ENCODE data around the gene NFATC3.
"Not testable (repeated sequence)": the region's sequence is repeated elsewhere in the genome, so short reads cannot be mapped to it uniquely, and the experiment has no call there.

The NFATC3 gene

GRCh38 chr16:68128577-68129305 lies 43.6 kb downstream of the NFATC3 start:
- no peak for DNase-seq

DNA sequence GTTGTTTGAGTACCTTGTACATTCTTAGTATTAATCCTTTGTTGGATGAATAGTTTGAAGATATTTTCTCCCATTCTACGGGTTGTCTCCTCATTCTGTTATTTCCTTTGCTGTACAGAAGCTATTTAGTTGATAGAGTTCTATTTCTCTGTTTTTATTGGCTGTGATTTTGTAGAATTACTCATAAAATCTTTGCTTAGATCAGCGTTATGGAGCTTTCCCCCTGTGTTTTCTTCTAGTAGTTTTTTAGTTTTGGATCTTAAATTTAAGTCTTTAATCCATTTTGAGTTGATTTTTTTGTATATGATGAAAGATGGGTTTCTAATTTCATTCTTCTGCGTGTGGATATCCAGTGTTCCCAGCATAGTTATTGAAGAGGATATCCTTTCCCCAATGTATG lies 45.4 kb downstream of the NFATC3 start:
- DNase-seq: no peak

GRCh38 chr16:68131813-68132706 lies 46.9 kb downstream of the NFATC3 start:
- DNase-seq: no peak

- not testable (repeated sequence) for DNase-seq
Observed at GRCh38 chr16:68133000-68133399, 47.8 kb downstream of the NFATC3 start.

DNA sequence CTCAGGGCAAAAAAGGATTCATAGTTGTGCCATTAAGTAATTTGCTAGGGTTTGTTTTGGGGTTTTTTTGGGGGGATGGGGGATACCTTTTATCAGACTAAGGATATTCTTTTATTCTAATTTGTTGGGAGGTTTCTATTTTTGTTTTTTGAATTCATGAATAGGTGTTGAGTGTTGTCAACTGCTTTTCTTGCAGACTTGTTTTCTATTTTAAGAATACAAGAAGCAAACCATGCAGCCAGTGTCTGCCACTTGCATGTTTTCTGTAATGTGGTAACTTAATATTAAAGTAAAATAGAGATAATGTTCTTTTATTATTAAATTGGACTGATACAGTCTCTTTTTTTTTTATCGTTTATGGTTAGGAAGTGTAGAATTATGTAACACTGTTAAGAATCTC lies 49.5 kb downstream of the NFATC3 start:
- no peak for DNase-seq

DNA sequence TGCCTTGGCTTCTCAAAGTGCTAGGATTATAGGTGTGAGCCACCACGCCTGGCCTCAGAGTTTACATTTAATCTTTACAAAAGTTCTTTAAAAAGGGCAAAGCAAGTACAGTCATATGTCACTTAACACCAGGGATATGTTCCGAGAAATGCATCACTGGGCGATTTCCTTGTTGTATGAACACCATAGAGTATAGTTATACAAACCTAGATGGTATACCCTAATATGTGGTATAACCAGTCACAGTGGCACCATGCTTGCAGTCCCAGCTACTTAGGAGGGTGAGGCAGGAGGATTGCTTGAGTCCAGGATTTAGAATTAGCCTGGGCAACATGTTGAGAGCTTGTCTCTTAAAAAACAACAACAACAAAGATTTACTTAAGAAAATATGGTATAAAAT lies 51.3 kb downstream of the NFATC3 start:
- DNase-seq: no peak

DNA sequence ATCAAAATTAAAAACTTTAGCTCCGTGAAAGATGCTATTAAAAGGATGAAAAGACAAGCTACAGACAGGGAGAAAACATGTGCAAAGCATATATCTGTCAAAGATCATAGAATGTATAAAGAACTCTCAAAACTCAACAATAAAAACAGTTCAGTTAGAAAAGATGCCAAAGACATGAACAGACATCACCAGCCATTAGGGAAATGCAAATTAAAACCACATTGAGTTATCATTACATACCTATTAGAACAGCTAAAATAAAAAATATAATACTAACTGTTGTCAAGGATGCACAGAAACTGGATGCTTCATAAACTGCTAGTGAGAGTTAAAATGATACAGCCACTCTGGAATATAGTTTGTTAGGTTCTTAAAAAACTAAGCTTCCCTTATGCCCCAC lies 58.8 kb downstream of the NFATC3 start:
- no peak for DNase-seq

GRCh38 chr16:68146585-68146984 lies 61.4 kb downstream of the NFATC3 start:
- no peak for DNase-seq

DNA sequence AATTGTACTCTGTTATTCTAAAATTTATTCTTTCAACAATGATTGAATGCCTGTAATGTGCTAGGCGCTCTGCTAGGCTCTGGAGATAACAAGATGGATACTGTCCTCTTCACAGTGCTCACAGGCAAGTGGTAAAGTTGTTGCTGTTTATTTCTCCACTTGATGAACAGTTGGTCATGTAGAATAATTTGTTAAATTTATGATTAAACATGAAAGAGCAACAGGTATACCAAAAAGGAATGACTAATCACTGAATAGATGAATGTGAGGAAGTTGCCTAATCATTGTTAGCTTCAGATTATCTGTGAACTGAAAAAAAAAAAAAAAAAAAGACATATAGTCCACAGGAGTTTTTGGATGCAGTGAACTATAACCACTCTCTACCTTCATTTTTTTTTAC lies 62.3 kb downstream of the NFATC3 start:
- DNase-seq: no peak

- no peak for DNase-seq
Observed at GRCh38 chr16:68149596-68149995, 64.4 kb downstream of the NFATC3 start.

DNA sequence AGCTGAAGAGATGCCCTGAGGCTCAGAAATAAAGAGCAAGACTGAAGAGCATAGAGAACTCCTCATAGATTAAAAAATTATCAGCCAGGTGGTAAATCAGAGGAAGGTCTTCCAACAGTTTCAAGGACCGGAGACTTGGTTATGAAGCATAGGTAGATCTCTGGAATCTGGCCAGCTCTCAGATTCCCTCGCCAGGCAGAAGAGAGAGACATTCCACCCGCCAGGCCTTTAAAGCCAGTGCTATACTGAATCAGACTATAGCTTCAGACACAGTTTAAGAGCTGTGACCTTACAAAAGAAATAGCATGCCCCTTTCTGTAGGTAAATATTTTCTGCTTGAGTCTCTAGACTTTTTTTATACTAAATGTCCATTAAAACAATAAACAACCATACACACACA lies 70.3 kb downstream of the NFATC3 start:
- no peak for DNase-seq

GRCh38 chr16:68162413-68162812 lies 77.2 kb downstream of the NFATC3 start:
- no peak for DNase-seq

- DNase-seq: not testable (repeated sequence)
Observed at GRCh38 chr16:68163275-68163674, 78.1 kb downstream of the NFATC3 start.

GRCh38 chr16:68166264-68166663 lies 81.1 kb downstream of the NFATC3 start:
- no peak for DNase-seq

DNA sequence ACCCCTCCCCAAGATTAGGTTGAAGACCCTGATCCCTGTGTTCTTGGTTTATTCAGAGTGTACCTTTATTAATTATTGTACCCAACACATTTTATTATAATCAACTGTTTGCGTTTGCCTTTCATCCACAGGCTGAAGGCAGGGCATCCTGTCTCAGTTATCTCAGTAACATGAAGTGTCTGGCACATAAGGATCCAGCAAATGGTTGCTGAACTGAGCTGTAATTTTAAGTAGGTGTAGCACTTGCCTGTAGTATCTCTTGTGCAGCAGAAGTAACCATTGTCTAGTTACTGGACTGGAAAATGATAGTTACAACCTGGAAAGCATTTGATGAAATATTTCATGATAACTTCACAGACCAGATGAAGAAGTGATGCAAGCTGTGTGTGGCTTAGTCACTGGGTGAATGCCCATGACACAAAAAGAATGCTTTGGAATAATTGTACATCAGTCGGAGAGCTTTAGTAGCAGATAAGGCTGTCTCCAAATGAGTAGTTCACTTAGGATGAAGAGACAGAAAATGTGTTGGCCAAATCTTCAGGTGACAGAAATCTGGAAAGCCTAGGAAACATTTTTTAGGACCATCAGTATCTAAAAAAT lies 94.1 kb downstream of the NFATC3 start:
- DNase-seq: no peak

DNA sequence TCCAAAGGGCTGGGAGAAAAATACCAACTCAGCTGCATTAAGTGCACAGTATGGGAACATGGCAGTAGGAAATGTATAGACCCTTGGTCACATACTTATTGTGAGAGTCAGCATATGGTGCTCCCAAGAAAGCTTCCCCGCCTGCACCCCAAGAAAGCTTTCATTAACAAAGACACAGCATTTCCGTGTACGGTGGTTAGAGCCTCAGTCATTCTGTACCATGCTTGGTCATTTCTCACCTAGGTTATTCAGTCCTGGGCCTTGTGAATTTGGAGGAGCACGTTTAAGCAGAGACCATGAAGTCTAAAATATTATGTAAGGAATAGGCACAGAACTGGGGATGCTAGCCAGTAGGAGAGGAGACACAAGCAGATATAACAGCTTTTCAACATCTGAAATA lies 94.7 kb downstream of the NFATC3 start:
- no peak for DNase-seq

DNA sequence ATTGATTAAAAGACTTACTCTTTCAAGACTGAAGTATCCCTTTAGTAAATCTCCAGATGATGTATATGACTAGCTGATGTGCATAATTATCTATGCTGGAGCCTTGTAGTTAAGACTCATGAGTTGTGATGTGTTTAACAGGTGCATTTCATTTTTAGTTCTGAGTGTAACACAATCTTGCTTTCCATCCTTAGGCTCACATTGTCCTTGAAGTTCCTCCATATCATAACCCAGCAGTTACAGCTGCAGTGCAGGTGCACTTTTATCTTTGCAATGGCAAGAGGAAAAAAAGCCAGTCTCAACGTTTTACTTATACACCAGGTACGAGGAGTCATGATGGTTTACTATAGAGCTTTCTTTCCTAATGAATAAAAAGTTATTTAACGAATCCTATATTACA lies 97.9 kb downstream of the NFATC3 start:
- DNase-seq: no peak

- no peak for DNase-seq
Observed at GRCh38 chr16:68186877-68187276, 101.7 kb downstream of the NFATC3 start.

- DNase-seq: no peak
Observed at GRCh38 chr16:68187505-68187904, 102.3 kb downstream of the NFATC3 start.

GRCh38 chr16:68188170-68188569 lies 103.0 kb downstream of the NFATC3 start:
- DNase-seq: no peak

DNA sequence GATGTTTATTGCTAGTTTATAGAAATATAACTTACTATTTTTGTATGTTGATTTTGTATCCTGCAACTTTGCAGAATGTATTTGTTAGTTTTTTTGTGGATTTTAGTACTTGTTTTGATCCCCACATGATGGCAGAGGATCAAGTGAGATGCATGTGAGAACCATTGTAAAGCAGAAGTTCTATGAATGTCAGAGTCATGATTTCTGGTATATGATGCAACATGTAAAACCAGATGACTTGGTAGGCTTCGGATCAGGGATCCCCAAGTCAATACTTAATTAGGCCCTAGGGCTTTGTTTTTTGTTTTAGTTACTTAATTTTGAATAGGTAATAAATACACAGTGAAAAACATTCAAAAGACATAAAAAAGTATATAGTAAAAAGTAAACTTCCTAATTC lies 104.9 kb downstream of the NFATC3 start:
- DNase-seq: no peak

DNA sequence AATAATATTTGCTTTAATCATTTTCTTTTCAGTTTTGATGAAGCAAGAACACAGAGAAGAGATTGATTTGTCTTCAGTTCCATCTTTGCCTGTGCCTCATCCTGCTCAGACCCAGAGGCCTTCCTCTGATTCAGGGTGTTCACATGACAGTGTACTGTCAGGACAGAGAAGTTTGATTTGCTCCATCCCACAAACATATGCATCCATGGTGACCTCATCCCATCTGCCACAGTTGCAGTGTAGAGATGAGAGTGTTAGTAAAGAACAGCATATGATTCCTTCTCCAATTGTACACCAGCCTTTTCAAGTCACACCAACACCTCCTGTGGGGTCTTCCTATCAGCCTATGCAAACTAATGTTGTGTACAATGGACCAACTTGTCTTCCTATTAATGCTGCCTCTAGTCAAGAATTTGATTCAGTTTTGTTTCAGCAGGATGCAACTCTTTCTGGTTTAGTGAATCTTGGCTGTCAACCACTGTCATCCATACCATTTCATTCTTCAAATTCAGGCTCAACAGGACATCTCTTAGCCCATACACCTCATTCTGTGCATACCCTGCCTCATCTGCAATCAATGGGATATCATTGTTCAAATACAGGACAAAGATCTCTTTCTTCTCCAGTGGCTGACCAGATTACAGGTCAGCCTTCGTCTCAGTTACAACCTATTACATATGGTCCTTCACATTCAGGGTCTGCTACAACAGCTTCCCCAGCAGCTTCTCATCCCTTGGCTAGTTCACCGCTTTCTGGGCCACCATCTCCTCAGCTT lies 105.8 kb downstream of the NFATC3 start:
- DNase-seq: no peak

GRCh38 chr16:68194251-68194650 lies 109.1 kb downstream of the NFATC3 start:
- no peak for DNase-seq

All from NCI-H1436 (cell line).